K562 treated with DMSO at 1 percent for 4 hours (cell line): ENCODE measurements around the gene DUSP7. TPM values are rescaled to one million over a fixed set of nuclear protein-coding genes. Genes with fewer than 3 reads are reported as not detected.

ENCODE experiments used
- total RNA-seq: library from RNA; unstranded; fragments of 300-600 nt; gene quantifications from 2 replicates; pipeline ENCODE4 v1.2.3, GENCODE V29; 2022; ENCODE audit not compliant: insufficient read depth

Gene DUSP7, protein sequence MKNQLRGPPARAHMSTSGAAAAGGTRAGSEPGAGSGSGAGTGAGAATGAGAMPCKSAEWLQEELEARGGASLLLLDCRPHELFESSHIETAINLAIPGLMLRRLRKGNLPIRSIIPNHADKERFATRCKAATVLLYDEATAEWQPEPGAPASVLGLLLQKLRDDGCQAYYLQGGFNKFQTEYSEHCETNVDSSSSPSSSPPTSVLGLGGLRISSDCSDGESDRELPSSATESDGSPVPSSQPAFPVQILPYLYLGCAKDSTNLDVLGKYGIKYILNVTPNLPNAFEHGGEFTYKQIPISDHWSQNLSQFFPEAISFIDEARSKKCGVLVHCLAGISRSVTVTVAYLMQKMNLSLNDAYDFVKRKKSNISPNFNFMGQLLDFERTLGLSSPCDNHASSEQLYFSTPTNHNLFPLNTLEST
- total RNA-seq, result 6.8 and 9.7 TPM in 2 replicates

DNA sequence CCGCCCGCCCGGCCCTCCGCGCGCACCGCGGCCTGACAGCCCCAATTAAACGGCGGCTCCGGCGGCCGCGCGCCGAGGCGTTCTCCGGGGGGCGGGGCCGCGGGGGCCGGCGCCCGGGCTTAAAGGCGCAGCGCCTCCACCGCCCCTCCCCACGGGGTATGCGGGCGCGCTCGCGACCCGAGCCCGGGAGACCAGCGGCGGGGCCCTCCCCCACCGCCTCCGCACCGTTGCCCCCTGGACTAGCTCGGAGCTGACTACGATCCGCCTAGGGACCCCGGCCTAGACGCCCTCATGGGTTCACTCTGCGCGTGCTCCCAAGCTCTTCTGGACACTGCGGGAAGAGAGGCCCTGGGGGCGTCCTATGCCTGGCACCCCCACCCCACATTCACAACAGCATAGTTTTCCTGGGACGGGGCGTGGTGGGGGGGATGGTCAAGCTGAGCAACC lies at the start of gene DUSP7:
Gene DUSP7, minus strand, starts transcription at position 51 of the 447 bp plus-strand sequence. CDS start 205 bp downstream, outside the sequence.

Other genes with a start within 250 kb of the DUSP7 start
- gene IQCF2, start 195.0 kb downstream of the DUSP7 start, total RNA-seq, result not detected in 2 replicates
- gene IQCF5, start 181.0 kb downstream of the DUSP7 start, total RNA-seq, result not detected in 2 replicates
- gene IQCF1, start 153.2 kb downstream of the DUSP7 start, total RNA-seq, result not detected in 2 replicates
- gene RRP9, start 114.7 kb downstream of the DUSP7 start, total RNA-seq, result 19.2 and 27.0 TPM in 2 replicates
- gene PARP3, start 114.2 kb downstream of the DUSP7 start, total RNA-seq, result 4.2 and 5.1 TPM in 2 replicates
- gene GPR62, start 101.2 kb downstream of the DUSP7 start, total RNA-seq, result 0.38 TPM in 1 of 2 replicates, not detected in the other
- 13.6 and 14.1 TPM in 2 replicates for gene PCBP4, start 89.1 kb downstream of the DUSP7 start, total RNA-seq
- gene ABHD14B, start 82.5 kb downstream of the DUSP7 start, total RNA-seq, result 60.7 and 81.3 TPM in 2 replicates
- 15.3 and 17.4 TPM in 2 replicates for gene ABHD14A, start 81.5 kb downstream of the DUSP7 start, total RNA-seq
- gene ACY1, start 73.0 kb downstream of the DUSP7 start, total RNA-seq, result 57.4 and 103 TPM in 2 replicates
- 2,779 and 2,851 TPM in 2 replicates for gene RPL29, start 60.7 kb downstream of the DUSP7 start, total RNA-seq
- 19.6 and 22.7 TPM in 2 replicates for gene POC1A, start 97.9 kb upstream of the DUSP7 start, total RNA-seq
- gene ALAS1, start 141.6 kb upstream of the DUSP7 start, total RNA-seq, result 33.8 and 49.6 TPM in 2 replicates
- gene TLR9, start 169.1 kb upstream of the DUSP7 start, total RNA-seq, result 0.53 TPM in 1 of 2 replicates, not detected in the other
- 155 and 176 TPM in 2 replicates for gene TWF2, start 182.6 kb upstream of the DUSP7 start, total RNA-seq
- 15.1 and 16.0 TPM in 2 replicates for gene PPM1M, start 189.2 kb upstream of the DUSP7 start, total RNA-seq
- 29.5 and 31.8 TPM in 2 replicates for gene WDR82, start 222.1 kb upstream of the DUSP7 start, total RNA-seq
- gene GLYCTK, start 231.3 kb upstream of the DUSP7 start, total RNA-seq, result 1.3 and 3.3 TPM in 2 replicates